LoVo (cell line): ENCODE measurements around the gene ECE2.

ENCODE experiments used
- DNase-seq: peaks from one replicate; pipeline ENCODE4 v3.0.0-alpha.2; 2016; ENCODE audit warnings: low spot score

Gene ECE2

DNA sequence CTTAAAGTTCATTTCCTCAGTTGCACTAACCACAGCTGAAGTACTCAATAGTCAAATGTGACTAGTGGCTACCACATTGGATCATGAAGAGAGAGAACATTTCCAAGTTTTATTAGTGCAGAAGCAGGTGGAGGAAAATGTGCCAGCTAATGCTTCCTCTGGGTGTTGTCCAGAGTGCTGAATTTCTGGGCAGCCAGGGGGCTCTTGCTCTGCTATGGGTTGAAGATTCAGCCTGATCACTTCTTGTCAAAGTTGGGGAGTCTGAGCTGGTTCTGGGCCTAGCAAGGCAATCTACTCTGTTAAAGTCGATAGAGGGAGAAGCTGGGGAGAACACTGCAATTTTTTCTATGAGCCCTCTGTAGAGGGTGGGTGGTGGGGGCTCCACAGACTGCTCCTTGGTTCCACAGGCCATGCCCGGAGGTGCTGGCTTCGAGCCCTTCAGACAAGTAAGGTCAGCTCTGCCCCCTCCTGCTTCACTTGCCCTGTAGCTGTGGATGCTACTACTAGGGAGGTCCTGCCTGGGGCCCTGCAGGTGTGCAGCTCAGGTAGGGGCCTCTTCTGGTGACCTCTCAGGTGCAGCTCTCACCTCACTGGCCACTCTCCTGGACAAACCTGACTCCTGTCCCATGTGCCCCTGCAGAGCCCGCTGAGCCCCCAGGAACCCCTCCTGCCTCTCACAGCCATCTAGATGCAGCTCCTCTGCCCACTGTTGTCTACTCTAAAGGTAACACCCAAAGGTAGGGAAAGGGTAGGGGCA lies 35.3 kb upstream of the ECE2 start:
- DNase-seq = no peak

- DNase-seq = no peak
These were observed 34.7 kb upstream of the ECE2 start for GRCh38 chr3:184241141-184241446.

DNA sequence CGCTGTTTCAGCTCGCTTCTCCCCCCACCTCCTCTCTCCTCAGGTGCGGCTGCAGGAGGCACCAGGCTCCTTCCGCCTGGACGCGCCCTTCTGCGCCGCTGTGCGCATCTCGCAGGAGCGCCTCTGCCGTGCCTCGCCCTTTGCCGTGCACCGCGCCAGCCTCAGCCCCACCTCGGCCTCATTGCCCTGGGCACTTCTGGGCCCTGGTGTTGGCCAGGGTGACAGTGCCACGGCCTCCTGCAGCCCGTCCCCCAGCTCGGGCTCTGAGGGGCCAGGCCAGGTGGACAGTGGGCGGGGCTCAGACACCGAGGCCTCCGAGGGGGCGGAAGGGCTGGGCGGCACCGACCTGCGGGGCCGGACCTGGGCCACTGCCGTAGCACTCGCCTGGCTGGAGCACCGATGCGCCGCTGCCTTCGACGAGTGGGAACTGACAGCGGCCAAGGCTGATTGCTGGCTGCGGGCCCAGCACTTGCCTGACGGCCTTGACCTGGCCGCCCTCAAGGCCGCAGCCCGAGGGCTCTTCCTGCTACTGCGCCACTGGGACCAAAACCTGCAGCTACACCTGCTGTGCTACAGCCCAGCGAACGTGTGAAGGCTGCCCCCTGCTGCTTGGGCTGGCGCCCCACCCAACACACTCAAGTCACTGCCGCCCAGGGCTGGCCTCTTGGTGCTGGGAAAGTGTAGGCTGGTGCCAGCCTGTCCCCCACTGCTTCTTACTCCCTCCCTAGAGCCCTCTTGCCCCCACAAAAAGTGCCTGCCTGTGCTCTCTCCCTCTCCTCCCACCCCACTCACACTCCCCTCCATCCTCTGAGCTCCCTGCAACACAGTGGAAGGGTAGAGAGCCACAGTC lies 34.1 kb upstream of the ECE2 start:
- DNase-seq = no peak

DNA sequence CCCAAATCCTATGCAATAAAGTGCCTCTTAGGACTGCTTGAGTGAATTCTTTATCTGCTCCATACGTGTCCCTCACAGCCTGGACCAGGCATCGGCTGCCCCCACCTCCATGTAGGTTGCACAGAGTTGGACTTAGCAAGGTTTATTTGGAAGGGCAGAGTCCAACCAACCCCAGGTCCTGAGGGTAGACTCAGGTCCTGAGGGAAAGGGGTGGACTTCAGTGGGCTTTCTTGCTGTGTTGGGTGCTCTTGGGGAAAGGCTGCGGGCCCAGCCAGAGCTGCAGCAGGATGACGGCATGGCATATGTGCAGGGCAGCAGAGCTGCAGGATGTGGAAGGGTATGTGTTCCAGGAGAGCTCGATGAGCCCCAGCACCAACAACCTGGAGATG lies 33.5 kb upstream of the ECE2 start:
- no peak for DNase-seq

DNA sequence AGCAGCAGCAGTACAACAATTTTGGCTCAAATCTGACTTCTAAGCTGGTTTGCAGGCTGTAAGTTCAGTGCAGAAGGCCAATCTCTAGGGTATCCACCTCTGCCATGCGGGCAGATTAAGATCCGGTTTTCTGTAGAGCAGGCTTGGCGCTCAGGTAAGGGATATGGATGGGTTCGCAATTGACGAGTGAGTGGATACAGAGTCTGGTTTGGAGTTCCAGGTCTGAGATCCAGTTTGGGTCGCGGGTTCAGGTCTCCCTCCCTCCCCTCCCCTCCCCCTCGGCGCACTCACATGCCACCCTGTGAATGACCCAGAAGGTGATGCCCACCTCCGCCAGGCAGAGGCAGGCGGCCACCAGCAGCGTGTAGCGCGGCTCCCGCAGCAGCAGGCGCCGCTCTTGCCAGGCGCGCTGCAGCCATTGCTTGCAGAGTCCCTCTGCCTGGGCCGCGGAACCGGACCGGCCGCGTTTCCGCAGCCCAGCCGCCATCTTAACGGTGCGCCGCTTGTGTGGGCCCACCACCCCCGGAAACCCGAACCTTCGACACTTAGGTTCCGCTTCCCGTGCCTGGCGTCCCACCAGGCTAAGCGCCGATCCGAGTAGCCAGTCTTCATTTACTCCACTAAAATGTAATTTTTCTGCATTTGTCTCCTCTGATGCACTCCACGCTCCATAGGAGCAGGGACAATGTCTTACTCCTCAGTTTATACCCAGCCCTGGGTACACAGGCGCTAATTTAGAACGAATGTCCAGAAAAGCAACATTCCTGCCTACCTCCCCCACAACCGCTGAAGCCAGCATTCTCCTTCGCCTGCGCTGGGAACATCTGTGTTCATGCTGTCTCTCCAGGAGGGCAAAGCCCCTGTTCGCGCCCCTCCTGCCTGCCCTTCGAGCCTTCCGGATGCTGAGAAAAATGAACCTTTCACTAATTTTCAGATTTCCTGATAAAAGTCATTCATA lies 27.1 kb upstream of the ECE2 start, which contains the start of gene ALG3:
Gene ALG3 (minus strand): TSS at position 509 of the 958 bp plus-strand sequence. CDS start 22 bp downstream, at position 487.
- DNase-seq = peak; percentile 87

DNA sequence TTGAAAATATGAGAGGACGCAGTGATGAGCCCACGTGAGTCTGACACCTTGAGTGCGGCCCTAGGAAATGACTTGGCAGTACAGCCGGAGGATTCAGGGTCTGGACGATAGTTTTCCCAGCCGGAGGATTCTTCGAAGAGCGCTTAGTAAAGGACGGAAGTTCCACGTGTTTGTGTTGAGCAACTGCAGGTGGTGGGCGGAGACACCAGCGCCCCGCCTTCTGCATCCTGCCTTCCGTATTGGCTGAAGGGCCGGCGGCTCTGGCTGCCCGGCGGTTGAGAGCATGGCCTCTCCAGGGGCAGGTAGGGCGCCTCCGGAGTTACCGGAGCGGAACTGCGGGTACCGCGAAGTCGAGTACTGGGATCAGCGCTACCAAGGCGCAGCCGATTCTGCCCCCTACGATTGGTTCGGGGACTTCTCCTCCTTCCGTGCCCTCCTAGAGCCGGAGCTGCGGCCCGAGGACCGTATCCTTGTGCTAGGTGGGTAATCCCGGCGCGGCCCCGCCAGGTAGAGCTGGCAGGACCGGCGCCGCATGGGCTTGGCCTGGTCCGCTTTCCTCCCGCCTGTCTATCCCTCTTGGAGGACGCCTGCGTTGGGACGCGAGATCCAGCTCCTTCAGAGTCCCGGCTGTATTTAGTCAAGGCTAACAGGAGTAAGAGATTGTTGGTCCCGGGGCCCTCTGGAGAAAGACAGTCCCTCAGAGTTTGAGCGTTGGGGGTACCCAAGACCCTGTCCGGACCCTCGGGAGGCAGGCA lies 26.2 kb upstream of the ECE2 start, which contains the start of gene EEF1AKMT4:
Gene EEF1AKMT4 (plus strand): TSS at position 261 of the 755 bp plus-strand sequence. CDS start 23 bp downstream, at position 284.
- DNase-seq = peak; percentile 98

DNA sequence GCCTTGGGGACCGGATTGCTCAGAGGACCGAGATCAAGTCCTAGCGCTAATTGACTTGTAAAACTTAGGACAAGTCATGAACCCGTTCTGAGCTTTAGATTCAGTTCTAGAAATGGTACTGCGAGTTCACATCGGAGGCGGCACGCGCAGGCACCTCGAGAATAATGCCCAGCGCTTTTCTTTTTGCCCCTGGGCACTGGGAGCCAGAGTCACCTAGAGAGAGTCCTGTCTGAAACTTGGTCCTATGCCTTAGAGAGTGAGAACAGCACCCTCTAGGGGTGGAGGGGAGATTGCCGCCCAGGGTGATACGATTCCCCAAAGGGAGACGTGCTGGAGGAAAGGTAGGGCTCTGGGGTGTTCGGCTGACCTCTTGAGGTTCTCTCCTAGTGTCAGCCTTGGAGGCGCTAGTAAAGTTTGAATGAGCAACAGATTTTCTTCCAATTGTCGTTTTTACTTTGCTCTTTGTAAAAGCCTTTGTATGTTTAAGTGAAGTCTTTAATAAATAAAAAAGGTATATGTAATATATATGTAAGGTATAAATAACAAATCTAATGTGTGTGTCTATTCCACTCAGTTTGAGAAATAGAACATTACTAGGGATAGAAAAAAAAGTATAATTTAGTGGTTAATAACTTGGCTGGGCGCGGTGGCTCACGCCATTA lies 25.5 kb upstream of the ECE2 start:
- DNase-seq = peak; percentile 96

GRCh38 chr3:184255291-184256039 lies 20.4 kb upstream of the ECE2 start:
- no peak for DNase-seq

DNA sequence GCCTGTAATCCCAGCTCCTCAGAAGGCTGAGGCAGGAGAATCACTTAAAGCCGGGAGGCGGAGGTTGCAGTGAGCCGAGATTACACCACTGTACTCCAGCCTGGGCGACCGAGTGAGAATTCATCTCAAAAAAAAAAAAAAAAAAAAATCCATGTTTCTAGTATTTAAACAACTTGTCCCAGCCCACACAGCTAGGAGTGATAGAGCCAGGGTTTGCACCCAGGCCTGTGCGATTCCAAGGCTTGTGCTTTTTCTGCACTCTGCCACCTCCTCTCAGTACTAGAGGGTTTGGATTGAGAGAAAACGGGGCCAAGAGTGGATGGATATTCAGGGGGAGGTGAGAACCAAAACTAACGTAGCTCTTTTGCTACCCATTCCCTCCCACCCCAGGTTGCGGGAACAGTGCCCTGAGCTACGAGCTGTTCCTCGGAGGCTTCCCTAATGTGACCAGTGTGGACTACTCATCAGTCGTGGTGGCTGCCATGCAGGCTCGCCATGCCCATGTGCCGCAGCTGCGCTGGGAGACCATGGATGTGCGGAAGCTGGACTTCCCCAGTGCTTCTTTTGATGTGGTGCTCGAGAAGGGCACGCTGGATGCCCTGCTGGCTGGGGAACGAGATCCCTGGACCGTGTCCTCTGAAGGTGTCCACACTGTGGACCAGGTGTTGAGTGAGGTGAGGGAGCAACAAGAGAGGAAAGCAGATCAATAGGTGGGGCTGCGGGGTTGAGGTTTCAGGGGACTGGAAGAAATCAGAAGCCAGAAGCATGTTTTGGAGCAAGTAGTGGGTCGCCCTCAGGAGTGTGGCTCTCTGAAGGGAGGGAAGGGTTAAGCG lies 18.5 kb upstream of the ECE2 start:
- DNase-seq = no peak

- no peak for DNase-seq
These were observed 16.9 kb upstream of the ECE2 start for GRCh38 chr3:184258926-184259325.

GRCh38 chr3:184259396-184259877 lies 16.4 kb upstream of the ECE2 start:
- DNase-seq = no peak

GRCh38 chr3:184259878-184260723 lies 15.7 kb upstream of the ECE2 start:
- peak; percentile 19 for DNase-seq

DNA sequence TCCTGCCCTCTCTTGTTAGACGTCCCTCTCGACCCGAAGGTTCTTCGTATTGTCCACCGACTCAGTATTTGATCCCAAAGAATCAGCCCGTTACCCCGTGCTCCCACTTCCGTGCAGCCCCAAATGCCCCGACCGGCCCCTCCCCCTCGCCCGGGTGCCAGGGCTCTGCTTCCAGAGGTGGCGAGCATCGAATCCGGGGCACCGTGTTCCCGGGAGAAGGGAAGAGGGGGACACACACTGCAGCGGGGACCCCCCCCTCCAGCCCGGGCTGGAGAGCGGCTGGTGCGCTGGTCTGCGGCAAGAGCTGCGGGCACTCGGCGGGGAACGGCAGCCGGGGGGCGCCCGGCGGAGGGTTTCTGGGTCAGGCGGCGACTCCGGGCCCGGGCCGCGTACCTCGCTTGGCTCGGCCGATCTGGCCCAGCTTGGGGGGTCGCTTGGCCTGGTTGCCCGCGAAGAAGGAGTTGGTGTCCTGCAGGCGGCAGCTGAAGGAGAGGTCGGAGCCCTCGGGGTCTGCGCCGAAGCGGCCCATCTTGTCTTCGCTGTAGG lies 15.0 kb upstream of the ECE2 start:
- DNase-seq = no peak

DNA sequence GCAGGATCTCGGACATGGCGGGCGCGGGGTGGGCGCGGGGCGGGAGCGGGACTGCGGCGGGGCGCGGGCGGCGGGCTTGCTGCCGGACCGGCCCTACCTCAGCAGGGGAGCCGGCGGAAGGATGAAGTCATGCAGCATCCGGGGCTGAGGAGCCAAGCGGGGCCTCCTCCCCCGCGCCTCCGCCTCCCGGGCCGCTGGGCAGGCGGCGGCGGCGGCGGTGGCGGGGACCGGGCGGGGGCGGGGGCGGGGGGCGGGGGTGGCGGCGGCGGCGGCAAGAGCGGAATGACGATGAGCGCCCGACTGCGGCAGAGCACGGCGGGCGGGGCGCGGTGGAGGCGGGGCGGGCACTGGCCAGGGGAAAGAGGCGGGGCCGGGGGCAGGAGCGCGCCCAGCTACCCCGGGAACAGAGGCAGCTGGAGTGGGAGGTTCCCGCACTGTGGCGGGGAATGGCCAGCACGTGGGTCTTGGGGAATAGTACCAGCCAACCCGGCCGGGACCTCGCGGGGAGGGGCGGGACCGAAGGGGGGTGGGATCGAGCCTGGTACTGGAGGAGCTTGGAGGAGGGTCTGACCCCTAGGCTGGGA lies 14.5 kb upstream of the ECE2 start, which contains the start of gene CAMK2N2:
Gene CAMK2N2 (minus strand): TSS at position 284 of the 584 bp plus-strand sequence. CDS start 268 bp downstream, at position 16.
- DNase-seq = peak; percentile 71

- DNase-seq = peak; percentile 15
These were observed 13.7 kb upstream of the ECE2 start for GRCh38 chr3:184261854-184262763.

DNA sequence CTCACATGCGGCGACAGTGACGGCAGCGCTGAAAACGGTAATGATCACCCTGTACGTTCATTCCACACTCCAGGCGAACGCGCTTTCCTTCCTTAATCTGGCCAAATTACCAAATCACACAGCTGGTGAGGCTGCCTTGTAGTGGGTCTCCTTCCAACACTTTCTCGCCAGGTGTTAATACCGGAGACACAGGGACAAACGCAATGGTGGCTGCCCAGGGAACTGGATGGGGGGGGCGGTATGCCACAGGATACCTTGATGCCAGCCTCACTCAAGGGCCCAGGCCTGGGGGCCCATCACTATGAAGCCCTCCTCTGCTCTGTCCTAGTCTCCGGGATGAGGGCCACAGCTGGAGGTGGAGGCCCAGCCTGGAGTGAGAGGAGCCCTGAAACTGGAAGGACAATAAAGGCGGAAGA lies 13.1 kb upstream of the ECE2 start:
- DNase-seq = no peak
